NCI-H1048 (cell line): ENCODE data around the gene GREM1.

ENCODE experiments used
- DNase-seq: peaks from one replicate; lab custom pipeline; 2025; lab: John Stamatoyannopoulos, UW

The GREM1 gene

DNA sequence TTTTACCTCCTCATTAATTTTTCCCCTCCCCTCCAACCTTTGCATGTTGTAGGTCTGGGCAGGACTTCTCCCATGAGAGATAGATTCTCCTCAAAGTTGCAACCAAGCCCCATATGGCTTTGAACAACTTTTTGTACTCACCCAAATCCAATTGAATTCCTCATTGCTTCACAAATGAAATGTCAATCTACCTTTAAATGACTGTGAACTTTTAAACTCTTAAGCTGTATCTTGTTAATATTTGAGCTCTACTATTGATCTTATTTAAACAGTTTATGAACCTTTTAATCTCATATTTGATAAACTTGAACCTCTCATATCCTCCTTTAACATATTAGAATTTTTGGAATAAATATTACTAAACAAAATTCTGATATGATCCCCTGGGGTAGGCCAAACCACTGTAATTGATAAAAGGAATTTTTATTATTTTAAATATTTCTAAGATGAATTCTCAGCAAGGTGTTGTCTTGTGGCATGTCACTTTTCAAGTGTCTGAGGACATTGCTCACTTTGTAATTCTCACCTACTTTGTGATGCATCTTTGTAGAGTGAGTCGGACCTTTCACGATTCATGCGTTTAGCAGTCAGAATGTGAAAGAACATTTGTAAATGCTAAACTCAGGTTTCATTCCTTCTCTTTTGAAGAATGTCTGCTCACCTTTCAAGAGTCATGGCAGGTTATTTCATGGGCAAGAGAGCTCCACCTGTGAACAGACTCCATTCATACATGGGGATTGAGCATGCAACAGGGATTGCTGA lies 23.4 kb upstream of the GREM1 start:
- DNase-seq, result no peak

DNA sequence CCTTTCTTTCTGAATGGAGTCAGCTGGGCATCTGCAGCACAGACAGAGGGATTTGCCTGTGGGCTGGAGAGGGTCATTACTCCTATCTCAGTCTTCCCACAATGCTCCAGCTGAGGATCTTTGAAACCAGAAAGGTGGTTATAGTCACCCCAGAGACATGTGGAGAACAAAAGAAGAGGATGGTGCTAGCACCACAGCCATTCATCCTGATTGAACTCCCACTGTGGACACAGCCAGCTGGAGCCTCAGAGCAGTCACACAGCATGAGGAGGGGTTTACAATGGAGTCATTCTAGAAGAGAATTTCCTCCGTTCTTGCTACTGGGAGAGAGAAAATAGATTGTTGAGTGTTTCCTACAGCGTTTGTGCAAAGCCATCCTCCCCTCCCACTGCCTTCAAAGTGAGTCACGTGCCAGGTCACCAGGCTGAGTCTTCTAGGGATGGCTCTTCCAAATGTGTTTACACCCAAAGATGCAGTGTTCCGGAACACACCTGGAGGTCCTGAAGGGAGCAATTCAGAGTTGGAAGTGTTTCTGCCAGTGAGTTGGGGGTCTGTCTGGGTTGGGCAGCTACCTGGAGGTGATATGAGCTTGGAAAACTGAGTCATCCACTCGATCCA lies 18.9 kb upstream of the GREM1 start:
- no peak for DNase-seq

DNA sequence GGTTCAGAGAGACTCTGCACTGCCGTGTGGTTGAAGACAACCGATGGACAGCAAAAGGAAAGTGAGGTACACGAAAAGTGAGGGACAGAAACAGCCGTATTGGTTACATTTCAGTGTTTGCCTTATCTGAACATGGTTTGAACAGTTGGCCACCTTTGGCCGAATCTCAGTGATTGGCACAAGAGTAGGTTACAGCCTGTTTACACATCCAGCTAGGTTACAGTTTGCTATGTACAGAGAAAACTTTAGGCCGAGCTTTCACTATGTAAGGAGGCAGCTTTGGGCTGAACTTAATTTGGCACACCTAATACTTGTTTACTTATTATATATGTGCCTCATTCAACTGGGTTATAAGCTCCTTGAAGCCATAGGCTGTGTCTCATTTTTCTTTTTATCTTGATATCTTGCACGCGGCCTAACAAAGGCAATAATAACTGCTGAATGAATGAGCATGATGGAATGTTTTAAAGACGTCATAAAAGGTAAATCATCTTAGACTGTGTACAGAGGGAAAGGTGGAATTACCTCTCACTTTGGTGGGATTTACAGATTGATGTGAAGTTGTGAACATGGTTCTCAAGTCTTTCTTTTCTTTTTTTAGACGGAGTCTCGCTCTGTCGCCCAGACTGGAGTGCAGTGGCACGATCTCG lies 17.2 kb upstream of the GREM1 start:
- DNase-seq, result no peak

DNA sequence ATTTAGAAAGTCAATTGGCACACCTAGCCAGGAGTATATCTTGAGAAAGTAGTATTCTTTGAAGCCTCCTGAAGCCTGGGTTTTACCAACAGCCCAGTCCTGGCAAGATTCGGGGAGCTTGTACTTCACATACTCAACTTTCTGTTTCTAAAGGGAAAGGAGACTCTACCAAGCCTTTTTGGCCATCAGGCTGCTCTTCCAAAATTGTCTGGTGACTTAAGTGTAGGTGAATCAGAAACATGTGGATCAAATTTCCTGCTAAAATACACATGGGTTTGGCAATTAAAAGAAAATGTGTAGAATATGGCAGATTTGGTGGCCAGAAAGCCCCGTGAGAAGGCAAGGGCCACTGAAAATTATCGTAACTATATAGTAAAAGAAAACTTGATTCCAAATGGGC lies 15.9 kb upstream of the GREM1 start:
- DNase-seq, result no peak

DNA sequence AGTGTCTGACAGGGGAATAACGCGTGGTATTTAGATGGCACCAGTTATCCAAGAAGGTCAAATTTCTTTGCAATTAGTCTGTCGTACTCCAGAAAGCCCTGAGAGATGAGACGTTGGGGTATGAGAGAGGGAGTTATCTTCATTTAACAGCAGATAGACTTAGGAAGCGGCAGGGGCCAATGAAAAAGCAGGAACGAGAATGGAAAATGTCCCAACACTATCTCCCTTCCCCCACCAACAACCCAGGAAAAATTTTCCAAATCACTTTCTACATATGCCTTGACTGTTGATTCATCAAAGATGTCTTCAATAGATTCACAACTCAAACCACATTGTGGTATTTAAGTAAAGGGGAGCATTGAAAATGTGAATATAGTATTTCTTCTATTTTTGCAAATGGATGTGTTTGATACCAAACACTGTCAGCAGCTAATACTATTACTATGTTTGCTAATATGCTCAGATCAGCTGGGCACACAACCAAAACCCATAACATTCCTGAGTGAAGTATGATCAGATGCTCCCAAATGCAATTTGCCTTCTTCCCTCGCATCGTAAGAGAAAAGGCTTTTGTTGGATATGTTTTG lies 13.3 kb upstream of the GREM1 start:
- no peak for DNase-seq

DNA sequence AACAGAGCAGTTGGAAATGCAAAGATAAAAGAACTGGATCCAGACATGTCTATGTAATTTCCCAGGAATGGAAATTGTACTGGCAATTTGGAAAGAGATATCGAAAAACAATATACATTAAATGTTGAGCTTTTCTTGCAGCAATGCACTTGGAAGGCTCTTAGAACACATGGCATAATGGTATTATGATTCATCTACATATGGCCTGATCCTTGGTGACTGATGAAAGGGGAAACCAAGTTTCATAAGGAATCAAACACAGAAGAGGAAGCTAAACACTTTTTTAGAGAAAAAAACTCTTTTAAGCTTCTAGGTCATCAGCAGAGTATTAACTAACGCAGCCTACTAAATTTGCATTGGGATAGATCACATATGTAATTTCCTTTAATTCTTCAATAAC lies 12.4 kb upstream of the GREM1 start:
- DNase-seq, result no peak

DNA sequence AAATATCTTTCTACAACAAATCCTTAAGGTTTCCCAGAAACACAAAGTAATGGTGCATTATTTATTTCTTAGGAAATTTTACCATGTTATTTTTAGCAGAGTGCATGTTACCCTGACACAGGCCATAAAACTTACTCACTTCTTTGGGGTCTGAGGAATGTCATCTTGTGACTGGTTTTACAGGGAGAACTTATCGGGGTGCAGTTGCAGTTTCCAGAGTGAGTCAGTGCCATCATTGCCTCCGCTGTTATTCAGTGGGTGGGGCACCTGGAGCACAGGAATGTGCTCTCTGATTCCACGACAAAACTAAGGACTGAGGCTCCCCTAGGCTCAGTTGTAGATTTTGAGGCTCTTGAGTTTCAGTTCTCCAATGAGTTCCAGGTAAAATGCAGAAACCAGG lies 11.1 kb upstream of the GREM1 start:
- DNase-seq, result no peak

DNA sequence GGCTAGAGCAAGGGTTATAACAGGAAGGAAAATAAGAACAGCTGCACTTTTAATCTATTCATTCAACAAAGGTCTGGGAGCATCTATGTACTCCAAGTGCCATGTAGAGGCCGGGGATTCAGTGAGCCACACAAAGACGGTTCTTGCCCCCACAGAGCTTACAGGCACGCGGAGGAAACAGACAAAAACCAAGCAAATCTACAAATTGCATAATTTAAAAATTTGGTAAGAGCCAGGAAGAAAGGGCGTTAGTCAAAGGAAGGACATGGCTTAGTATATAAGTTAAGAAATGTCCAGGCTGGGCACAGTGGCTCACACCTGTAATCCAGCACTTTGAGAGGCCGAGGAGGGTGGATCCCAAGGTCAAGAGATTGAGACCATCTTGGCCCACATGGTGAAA lies 10.4 kb upstream of the GREM1 start:
- no peak for DNase-seq

DNA sequence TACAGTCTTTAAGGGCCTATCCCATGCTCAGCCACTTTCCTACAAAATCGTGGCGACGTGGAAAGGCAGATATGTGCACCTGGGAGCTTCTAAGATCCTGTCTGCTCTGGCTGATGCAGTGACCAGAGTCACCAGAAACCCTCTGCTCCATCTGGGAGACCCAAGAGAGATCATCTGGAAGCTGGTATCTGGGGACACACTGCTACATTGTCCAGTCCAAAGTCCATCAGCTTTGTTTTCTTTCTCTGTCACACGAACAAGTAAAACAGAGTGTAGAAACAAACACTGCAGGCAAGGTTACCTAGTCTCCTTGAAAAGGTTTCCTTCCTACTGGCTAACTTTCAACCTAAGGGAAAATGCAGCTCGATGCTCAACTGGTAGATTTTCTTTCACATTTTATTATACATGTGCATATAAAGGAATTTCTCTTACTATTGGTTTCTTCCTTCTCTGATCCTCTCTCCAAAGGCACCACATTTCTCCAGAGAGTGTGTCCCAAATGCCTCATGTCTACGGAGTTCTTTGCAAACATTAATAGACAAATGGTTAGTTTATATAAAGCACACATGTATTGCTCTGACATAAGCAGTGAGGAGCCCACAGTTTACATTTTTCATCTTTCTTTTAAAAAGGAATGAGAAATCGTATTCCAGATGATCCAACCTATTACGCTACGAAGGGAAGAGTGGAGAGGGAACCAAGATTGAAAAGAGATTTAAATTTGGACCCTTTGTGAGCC lies 8.3 kb upstream of the GREM1 start:
- DNase-seq, result no peak

DNA sequence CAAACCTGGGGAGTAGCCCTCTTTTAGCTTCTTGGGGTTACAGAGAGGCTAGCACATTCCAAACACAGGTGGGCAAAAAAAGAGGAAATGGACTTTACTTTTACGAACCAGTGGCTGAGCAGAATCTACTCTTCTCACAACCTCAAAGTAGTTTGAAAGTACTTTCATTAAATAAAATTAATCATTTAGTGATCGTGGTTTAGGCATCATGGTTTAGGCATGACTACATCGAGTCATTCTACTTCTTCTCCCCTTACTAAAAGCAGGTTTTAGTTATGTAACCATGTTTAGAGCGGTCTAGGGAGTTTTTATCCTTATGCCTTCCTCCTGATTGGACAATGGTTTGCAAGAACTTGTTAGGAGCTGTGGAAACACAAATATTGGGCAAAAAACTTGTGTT lies 2.5 kb upstream of the GREM1 start:
- no peak for DNase-seq

DNA sequence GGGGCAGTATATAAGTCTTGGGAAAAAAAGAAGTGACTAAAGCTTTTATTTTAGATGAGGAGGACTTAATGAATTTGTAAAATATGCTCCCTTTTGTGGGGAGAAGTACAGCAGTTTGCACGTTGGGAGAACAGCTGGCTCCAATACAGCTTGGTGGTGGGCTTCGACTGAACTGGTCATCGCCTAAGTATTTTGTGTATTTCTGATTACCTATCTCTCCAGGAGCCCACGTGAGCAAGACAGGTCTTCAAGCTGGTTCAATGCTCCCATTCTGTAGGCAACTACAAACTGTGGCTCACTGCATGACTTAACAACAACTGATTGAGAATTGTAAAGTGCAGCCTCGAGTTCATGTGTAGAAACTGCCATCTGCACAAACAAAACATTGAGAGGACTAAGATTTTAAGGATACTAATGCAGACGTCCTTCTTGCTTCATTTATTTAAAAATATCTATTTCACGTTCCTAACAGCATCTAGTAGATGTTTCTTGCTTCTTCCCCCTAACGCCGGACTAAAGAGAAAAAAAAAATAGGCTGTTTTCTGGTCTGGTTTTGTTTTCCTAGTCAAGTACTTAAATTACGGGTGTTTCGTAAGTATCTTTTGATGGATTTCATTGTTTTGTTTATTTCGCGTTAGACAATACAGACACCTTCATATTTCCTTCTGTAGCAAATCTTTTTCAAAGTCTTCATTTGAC lies 1.4 kb upstream of the GREM1 start:
- DNase-seq, result no peak

DNA sequence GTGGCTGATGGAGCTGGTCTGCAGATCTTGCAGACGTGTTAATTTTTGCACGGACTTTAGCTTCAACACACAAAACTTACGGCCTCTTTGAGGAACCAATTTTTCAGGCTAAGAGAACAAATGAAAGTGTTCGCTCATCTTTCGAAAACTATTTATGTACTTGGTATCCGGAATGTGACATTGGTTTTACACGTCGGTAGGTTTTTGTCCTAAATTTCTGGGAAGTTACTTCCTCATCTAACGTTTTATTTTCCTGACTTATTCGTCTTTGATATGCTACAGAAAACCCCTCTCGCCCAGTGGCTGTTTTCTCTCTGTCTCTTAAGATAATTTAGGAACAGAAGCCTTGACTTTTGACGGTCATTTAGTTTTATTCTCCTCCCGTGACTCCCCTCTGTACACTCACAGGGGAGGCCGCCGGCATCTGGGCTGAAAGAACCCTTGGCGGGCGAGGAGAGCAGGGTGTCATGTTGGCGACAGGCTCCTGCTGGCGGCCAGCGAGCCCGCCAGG lies 834 bp upstream of the GREM1 start:
- no peak for DNase-seq

DNA sequence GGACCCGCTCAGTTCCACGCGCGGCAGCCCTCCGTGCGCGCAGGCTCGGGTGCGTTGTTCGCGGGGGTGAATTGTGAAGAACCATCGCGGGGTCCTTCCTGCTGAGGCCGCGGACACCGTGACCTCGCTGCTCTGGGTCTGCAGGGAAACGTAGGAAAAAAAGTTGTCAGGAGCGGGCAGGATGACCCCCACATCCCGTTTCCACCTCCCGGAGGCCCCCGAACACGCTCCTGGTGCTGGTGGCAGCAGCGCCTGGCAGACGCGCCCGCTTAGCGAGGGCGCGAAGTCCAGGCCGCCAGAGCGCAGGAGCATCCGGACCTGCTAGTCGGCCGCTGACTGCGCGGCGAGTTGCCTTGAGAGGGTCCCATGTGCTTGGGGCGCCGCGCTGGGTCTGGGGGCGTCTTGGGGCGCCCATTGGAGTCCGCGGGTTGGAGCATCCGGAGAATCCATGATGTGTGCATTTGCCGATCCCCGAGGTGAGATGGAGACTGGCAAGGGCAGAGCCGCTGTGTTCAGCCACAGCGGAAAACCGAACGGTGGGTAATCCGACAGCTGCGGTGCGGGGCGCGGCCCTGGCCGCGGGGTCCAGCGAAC lies 520 bp downstream of the GREM1 start:
- DNase-seq, result no peak

DNA sequence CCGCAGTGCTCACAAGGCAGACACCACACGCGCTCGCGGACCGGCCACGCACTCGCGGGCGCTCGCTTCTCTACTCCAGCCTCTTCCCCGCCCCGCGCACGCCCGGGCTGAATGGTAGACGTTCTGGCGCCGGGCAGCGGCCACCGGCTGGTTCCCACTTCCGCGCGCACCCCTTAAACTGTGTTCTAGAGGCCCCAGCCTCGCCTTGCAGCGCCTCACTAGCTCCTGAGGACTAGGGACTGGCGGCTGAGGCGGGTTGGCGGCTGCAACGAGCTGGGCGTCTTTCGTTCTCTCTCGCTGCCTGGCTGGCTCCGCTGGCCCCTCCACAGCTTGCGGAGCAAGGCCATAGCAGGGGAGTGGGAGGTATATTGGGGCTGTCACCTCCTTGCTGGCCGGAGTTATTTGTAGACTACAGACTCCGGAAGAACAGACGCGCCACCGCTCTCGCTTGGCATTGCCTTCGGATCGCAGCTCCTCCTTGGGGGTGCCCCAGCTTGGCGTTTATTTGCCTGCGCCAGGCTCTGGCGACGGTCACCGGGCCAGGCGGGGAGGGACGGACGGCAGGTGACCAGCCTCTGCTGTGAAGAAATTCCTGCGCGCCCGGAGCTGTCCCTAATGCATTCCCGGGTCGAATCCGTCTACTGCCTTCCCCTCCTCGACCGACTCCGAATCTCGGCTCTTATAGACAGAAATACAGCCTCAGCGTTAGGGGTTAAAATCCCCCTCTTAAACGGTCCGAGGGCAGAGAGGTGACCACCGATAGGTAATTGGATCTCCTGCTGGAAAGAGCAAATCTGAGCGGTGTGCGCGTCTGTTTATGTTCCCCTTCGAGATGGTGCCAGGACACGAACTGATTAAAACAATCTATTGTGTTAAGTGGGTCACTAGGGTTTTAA lies 1.3 kb downstream of the GREM1 start:
- no peak for DNase-seq

DNA sequence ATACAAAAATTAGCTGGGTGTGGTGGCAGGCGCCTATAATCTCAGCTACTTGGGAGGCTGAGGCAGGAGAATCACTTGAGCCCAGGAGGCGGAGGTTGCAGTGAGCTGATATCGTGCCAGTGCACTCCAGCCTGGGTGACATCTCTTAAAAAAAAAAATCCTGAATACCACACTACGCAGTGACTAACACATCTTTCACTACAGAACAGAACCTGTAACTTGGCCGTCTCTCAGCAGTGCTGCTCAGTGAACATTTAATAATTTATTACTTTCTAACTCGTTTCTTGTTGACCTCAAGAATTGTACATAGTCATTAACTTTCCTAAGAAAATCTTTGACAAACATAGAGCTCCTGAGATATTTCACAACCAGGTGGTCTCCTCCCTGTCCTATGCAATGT lies 3.8 kb downstream of the GREM1 start:
- DNase-seq, result no peak

DNA sequence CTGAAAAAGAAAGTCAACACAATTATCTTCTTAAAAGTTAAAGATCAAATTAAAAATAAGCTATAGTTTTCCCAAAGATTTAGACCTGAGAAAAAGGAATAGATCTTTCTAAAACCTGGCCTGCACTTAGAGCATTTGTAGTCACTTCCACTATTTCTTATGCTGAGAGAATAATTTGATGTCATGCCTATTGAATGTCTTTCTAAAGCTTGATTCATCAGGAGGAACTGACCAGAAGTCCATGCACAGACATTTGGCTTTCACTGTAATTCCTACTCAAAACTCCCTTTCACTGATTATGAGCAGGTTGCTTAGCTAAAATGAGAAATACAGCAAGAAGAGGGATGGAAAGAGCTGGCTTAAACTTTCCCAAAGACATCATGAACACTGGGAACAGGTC lies 4.3 kb downstream of the GREM1 start:
- no peak for DNase-seq

DNA sequence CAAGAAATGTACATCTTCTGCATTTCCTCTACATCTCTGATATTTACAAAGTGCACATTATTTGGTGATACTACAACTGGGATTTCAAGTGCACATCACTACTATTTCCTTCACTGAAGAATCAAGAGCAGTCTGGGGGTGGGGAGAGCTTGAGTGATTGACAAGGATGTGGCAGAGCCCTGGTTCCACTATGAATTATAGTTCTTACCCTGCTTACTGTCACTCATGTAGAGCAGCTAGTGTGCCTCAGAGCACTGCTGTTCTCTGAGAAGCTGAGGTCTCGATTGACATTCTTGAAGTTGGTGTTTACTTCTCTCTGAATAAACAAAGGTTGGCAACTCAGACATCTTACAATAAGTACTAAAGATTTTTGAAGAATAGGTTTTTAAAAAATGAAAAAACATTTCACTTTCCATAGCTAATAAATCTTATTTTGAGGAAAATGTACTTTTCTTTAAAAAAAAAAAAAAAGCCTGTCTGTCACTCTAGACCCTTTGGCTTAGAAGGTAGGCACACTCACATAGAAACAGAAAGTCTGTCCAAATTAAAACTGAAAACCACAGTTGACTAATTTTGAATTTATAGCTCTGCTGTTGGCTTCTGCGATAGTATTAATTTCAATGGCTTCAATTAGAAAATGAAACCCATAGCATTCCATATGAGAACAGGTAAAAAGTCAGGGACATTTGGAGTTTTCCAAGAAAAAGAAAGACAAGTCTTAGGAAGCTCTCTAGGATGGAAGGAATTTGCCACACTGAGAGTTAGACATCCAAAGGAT lies 5.6 kb downstream of the GREM1 start:
- no peak for DNase-seq

DNA sequence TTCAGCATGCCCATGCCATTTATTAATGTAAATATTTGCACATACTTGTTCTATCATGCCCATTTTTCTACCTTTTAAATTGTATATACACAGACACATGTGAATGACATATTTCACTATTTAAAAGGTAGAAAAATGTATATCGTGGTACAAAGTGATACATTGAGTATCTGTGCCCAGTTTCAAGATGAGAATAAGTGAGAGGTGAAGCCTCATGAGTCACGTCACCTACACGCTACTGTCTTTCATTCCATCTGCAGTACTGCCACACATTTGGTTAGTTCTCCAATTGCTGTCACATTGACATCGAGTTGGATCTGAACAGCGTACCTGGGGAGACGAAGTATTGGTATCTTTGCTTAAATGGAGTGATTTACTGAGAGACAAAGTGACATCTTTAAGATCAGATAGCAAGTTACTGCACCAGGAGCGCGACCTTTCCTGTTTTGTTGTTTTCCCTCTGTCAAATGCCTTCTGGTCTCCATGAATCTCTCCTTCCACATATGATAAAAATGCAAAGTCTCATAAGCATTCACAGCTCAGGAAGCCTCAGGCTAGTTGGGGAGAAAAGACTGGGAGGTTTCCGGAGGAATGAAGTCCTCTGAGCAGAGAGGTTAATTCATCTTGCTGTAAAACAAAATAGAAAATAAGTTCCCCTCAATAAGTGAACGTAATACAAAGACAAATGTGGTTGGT lies 12.0 kb downstream of the GREM1 start:
- no peak for DNase-seq
